Mucosa of gallbladder (tissue), 1 donor: Measurements from ENCODE around the gene ZNF583. TPM values are rescaled to one million over a fixed set of nuclear protein-coding genes. Genes with fewer than 3 reads are reported as not detected.

Source experiments
- DNase-seq: peaks from one replicate; pipeline ENCODE4 v3.0.0-alpha.2; 2020; ENCODE audit warnings: low spot score
- total RNA-seq: library from RNA; stranded (reverse); gene quantifications from one replicate; pipeline ENCODE4 v1.2.1, GENCODE V29; 2021
- donor health status: DM: no; HTN: no; CAD: no.

The ZNF583 gene
- total RNA-seq, result 6.7 TPM

DNA sequence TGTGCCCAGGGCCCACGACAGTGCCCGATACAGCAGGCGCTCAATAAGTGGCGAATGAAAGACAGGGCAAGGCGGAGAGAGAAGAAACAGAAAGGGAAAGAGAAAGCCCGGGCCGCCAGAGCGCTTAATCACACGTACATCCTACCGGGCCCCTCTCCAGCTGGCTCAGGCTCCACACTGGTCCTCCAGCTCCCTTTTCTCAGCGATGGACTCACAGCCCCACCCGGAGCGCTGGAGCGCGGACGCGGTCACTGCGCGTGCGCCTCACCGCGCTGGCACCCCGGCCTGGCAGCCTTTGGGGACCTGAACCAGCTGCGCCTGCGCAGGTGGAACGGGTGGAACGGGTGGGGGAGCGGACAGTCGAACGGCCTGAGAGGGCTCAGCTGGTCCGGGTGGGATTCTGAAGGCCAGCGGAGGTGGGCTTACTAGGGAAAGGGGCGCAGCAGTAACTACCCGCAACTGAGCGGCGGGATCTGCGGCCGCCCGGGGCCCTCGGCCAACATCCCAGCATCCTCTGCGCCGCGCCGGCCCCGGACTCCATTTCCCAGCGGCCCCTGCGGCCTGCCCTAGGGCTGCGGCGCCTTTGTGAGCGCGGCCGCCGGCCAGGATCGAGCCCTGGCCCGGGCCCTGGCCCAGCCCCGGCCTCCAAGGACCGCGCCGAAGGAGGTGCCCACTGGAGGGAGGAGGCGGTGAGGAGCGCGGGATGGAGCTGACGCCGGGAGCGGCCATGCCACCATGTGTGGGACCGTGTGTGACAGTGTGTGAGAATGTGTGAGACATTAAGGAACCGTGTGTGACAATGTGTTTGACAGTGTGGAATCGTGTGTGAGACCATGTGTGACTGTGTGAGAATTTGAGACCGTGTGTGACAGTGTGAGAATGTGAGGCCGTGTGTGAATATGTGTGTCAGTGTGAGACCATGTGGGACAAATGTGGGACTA, at the start of gene ZNF583:
Gene ZNF583, plus strand, starts transcription at position 569 of the 941 bp plus-strand sequence. CDS start 2,783 bp downstream, outside the sequence.
- DNase-seq, result peak; percentile 97

DNA sequence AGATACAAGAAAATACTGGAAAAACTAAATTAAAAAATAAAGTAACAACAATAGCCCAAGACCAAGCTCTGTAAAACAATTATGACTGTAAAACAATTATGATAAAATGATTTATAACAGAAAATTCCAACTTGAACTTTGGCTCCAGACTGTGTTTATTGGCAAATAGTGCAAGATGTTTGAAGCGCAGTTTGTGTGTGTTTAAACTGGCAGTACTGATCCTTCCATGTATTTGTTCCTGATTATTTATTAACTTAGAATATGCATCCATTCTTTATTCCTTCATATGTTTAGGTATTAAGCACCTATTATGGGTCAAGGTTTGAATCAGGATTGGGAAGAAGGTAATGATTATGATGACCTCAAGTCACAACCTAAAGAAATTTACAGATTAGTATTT, 48.6 kb upstream of the ZNF583 start:
- DNase-seq, result no peak

- DNase-seq, result no peak
Observed at GRCh38 chr19:56356944-56357343, 47.2 kb upstream of the ZNF583 start.

- no peak for DNase-seq
Observed at GRCh38 chr19:56360841-56361240, 43.3 kb upstream of the ZNF583 start.

- peak; percentile 94 for DNase-seq
Observed at GRCh38 chr19:56367829-56368711, 36.1 kb upstream of the ZNF583 start.

- no peak for DNase-seq
Observed at GRCh38 chr19:56369886-56370676, 34.1 kb upstream of the ZNF583 start.

DNA sequence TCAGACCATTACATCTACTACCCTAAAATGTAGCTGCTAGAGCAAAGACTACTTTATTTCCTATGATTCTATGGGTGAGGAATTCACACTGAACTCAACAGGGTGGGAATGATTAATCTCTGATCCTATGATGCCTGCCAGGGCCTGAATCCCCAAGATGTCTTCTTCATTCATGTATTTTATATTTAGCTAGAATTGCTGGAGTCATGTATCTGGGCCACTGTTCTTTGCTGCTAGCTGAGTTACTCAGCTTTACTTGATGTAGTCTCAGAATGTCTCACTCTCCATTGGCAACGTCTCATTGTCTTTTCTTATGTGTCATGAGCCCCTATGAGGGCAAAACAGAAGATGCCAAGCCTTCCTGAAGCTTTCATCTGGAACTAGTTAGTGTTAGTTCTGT, 31.9 kb upstream of the ZNF583 start:
- no peak for DNase-seq

DNA sequence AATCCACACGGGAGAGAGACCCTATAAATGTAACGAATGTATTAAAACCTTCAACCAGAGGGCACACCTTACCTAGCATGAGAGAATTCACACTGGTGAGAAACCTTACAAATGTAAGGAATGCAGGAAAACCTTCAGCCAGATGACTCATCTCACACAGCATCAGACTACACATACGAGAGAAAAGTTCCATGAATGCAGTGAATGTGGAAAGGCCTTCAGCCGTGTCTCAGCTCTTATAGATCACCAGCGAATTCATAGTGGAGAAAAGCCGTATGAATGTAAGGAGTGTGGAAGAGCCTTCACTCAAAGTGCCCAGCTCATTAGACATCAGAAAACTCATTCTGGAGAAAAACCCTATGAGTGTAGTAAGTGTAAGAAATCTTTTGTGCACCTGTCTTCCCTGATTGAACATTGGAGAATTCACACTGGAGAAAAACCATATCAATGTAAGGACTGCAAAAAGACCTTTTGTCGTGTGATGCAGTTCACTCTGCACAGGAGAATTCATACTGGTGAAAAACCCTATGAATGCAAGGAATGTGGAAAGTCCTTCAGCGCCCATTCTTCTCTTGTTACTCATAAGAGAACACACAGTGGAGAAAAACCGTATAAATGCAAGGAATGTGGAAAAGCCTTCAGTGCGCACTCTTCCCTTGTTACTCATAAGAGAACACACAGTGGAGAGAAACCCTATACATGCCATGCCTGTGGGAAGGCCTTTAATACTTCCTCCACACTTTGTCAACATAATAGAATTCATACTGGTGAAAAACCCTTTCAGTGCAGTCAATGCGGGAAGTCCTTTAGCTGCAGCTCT, 26.8 kb upstream of the ZNF583 start:
- DNase-seq, result no peak

DNA sequence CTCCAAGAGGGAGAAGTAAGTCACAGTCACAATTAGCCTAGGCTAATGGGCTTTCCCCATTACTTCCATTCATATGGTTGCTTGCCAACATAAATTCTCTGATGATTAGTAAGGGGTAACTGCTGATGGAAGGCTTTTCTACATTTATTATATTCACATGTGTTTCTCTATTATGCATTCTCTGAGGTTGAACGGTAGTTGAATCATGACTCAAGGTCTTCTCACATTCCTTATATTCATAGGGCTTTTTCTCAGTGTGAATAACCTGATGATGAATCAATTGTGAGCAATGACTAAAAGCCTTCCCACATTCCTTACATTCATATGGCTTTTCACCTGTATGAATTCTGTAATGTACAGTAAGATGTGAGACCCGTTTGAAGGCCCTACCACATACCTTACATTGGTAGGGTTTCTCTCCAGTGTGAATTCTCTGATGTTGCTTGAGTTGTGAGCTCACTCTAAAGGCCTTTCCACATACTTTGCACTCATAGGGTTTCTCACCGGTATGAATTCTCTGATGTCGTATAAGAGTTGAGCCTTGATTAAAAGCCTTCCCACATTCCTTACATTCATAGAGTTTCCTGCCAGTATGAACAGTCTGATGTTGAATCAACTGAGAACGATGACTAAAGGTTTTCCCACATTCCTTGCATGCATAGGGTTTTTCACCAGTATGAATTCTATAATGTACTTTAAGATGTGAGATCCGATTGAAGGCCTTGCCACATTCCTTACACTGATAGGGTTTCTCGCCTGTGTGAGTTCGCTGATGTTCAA, 20.1 kb upstream of the ZNF583 start:
- no peak for DNase-seq

- DNase-seq, result peak; percentile 98
Observed at GRCh38 chr19:56393119-56394012, 10.8 kb upstream of the ZNF583 start, which contains the start of gene ZNF582. TSS of gene ZNF582 (minus strand) at chr19:56393534. CDS start at chr19:56391752, 1,782 bp downstream.

DNA sequence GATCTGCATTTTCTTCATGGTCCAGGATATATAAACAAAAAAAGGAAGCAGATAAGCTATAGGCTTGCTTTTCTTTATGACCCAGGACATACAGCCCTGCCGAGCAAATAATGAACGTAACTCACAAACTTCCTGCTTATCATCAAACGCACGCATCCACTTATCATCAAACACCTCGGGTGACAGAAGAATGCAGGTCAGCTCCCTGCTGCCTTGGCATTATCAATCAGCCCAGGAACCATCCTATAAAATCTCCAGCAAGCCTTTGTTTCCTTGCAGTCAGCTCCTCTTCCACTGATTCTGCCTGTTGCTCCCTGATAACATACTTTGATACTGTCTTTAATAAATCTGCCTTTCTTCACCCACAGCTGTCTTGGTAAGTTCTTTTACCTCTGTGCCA, 5.3 kb upstream of the ZNF583 start:
- DNase-seq, result no peak

DNA sequence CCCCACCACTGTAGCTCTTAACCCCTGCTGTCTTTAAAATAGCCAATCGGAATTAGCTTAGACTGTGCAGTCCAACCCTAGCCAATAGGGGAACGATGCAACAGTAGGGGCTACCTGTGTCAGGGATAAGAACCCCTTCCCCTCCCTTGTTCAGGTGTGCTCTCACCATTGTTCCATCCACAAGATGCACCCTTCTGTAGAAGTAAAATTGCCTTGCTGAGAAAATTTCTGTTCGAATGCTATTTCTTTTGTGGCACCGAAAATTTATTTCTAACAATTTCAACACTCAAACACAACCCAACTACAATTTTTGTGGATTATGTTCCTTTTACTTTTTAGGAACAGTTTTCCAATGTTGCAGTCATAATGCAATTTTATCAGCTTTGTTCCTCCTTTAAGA, 3.6 kb upstream of the ZNF583 start:
- DNase-seq, result no peak

GRCh38 chr19:56403261-56403660, 871 bp upstream of the ZNF583 start:
- no peak for DNase-seq

DNA sequence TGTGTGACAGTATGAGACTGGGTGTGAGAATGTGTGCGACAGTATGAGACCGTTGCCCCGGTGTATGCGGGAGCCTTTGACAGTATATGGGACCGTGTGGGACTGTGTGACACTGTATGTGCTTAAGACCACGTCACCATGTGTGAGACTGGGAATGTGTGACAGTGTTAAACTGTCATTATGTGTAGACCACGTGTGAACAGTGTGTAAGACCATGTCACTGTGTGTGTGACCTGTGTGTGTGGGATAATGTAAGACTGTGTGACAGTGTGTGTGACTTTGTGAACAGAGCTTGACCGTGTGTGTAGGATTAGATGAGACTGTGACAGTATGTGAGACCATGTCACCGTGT, 549 bp downstream of the ZNF583 start:
- DNase-seq, result no peak

GRCh38 chr19:56405062-56405461, 930 bp downstream of the ZNF583 start:
- no peak for DNase-seq

- DNase-seq, result no peak
Observed at GRCh38 chr19:56423276-56423984, 19.3 kb downstream of the ZNF583 start.

- DNase-seq, result no peak
Observed at GRCh38 chr19:56423985-56424353, 19.8 kb downstream of the ZNF583 start.

DNA sequence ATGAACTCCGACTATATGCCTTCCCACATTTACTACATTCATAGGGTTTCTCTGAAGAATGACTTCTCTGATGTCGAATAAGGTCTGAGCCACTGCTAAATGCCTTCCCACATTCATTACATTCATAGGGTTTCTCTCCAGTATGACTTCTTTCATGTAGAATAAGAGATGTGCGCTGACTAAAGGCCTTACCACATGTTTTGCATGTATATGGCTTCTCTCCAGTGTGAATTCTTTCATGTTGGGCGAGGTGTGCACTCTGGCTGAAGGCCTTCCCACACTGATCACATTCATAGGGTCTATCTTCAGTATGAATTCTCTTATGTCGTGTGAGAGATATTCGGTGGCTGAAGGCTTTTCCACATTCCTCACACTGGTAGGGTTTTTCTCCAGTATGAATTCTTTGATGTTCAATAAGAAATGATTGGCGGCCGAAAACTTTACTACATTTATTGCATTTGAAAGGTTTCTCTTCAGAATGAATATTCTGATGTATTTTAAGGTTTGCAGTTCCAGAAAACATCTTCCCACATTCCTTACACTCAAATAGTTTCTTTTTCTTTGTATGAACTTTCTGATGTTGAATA, 37.2 kb downstream of the ZNF583 start:
- no peak for DNase-seq
